Activated naive CD4-positive, alpha-beta T cell treated with anti-CD3 and anti-CD28 coated beads for 36 hours (primary cell): Measurements from ENCODE around the gene LRP6. TPM values are rescaled to one million over a fixed set of nuclear protein-coding genes. Genes with fewer than 3 reads are reported as not detected.
"Not testable (repeated sequence)": the region's sequence is repeated elsewhere in the genome, so short reads cannot be mapped to it uniquely, and the experiment has no call there.

Experiments
- CTCF ChIA-PET: fragments of 350-600 bp; sonication (Branson Sonifier 250); formaldehyde crosslinking; loops from one replicate; lab custom pipeline; 2021; ENCODE audit warnings: antibody characterized with exemption; lab: Charles Lee
- DNase-seq: peaks from one replicate; pipeline ENCODE4 v3.0.0-alpha.2; 2020
- H3K27ac Mint-ChIP-seq: one replicate; pipeline ENCODE4 v1.8.0; 2021; ENCODE audit warnings: mild to moderate bottlenecking, mixed read lengths
- H3K27me3 Mint-ChIP-seq: one replicate; pipeline ENCODE4 v1.8.0; 2021; ENCODE audit warnings: low read depth, mixed read lengths
- H3K36me3 Mint-ChIP-seq: one replicate; pipeline ENCODE4 v1.8.0; 2021; ENCODE audit warnings: low read depth, mixed read lengths
- H3K4me1 Mint-ChIP-seq: one replicate; pipeline ENCODE4 v1.8.0; 2021; ENCODE audit warnings: low read depth, mixed read lengths
- H3K4me3 Mint-ChIP-seq: one replicate; pipeline ENCODE4 v1.8.0; 2021; ENCODE audit warnings: mild to moderate bottlenecking, moderate library complexity, mixed read lengths
- H3K9me3 Mint-ChIP-seq: one replicate; pipeline ENCODE4 v1.8.0; 2021; ENCODE audit warnings: mixed read lengths
- intact Hi-C: fragments of 100-400 bp; cut with micrococcal nuclease; formaldehyde crosslinking; loops from one replicate; pipeline ENCODE4 v1.15.1; 2023
- total RNA-seq, 2 experiments: library from RNA; stranded (reverse); gene quantifications; one replicate each; pipeline ENCODE4 v1.2.3, GENCODE V29; 2021

The LRP6 gene
- total RNA-seq, 2 experiments from 2014 or later, result 3.9 to 4.1 TPM

- DNase-seq, H3K4me1 Mint-ChIP-seq, H3K36me3 Mint-ChIP-seq, intact Hi-C loops, H3K9me3 Mint-ChIP-seq, H3K4me3 Mint-ChIP-seq, H3K27ac Mint-ChIP-seq, H3K27me3 Mint-ChIP-seq: not testable (repeated sequence)
- CTCF ChIA-PET, result interaction anchor here (0.6 kb wide), 1 partner anchor 30 kb away, joined by 4 read pairs; no protein-coding TSS in a partner anchor
Measured at GRCh38 chr12:12256291-12256757, 10.5 kb downstream of the LRP6 start.

GRCh38 chr12:12254553-12254952 lies 12.3 kb downstream of the LRP6 start:
- Mint-ChIP-seq H3K36me3 (peaks cover 1% of the 10 kb centered on the region), H3K9me3 (no peaks in the 10 kb centered on the region), H3K27me3 (no peaks in the 10 kb centered on the region), H3K4me3 (no peak overlapping the region), H3K27ac (no peak overlapping the region), H3K4me1 (peaks cover 8% of the 10 kb centered on the region)
- intact Hi-C loops, result no loop called here
- DNase-seq, result no peak
- CTCF ChIA-PET, result interaction anchor here (0.7 kb wide), 1 partner anchor 166 kb away, joined by 4 read pairs; no protein-coding TSS in a partner anchor

GRCh38 chr12:12249216-12250050 lies 17.4 kb downstream of the LRP6 start:
- no peak overlapping the region for H3K4me3 Mint-ChIP-seq
- H3K9me3 Mint-ChIP-seq, result no peaks in the 10 kb centered on the region
- no peaks in the 10 kb centered on the region for H3K27me3 Mint-ChIP-seq
- CTCF ChIA-PET, result interaction anchor here (0.6 to 0.9 kb wide), 2 partner anchors 77 to 78 kb away, joined by 3 read pairs; no protein-coding TSS in a partner anchor
- no peak overlapping the region for H3K27ac Mint-ChIP-seq
- H3K36me3 Mint-ChIP-seq, result peaks cover under 1% of the 10 kb centered on the region
- peaks cover 14% of the 10 kb centered on the region for H3K4me1 Mint-ChIP-seq
- no peak for DNase-seq
- intact Hi-C loops, result no loop called here

DNA sequence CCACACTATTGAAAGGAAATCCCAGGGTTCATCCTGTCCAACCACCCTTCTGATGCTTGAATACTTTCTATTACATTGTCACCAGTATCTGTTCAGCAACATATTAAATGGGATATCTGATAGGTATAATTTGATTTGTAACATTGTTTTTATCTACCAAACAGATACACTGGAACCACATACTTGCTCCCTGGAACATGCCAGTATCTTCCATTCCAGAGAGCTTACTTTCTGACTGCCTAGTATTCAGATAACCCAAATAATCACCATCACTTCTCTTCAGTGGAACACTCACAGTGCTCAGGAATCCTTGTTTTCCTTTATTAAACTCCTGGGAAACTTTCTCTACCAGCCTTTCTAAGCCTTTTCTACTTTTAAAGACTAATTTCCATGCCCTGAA lies 19.3 kb downstream of the LRP6 start:
- DNase-seq, result no peak
- H3K9me3 Mint-ChIP-seq, result no peaks in the 10 kb centered on the region
- H3K27ac Mint-ChIP-seq, result no peak overlapping the region
- no peak overlapping the region for H3K4me3 Mint-ChIP-seq
- H3K27me3 Mint-ChIP-seq, result no peaks in the 10 kb centered on the region
- CTCF ChIA-PET, result no interaction called here
- H3K4me1 Mint-ChIP-seq, result peaks cover 14% of the 10 kb centered on the region
- peaks cover 8% of the 10 kb centered on the region for H3K36me3 Mint-ChIP-seq
- intact Hi-C loops, result no loop called here

DNA sequence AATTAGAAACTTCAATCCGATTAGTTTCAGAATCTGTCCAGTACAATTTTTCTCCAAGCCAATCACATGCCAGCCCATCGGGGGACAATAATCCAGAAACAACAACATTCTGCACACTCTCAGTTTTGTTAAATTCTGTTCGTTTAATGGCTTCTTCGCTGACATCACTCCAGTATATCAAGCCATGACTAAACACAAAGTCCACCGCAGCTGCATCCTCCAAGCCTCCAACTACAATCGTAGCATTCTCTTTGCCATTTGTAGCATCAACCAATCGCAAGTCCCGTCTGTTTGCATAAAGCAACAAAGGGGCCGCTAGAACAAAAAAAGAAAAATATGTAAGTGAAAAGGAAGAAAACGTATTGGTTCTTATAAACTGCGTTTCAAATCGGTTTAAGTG lies 22.5 kb downstream of the LRP6 start:
- peaks cover 3% of the 10 kb centered on the region for H3K4me1 Mint-ChIP-seq
- H3K4me3 Mint-ChIP-seq, result no peak overlapping the region
- intact Hi-C loops, result no loop called here
- H3K27ac Mint-ChIP-seq, result no peak overlapping the region
- H3K36me3 Mint-ChIP-seq, result peaks cover 8% of the 10 kb centered on the region
- H3K9me3 Mint-ChIP-seq, result no peaks in the 10 kb centered on the region
- no peaks in the 10 kb centered on the region for H3K27me3 Mint-ChIP-seq
- CTCF ChIA-PET, result no interaction called here
- DNase-seq, result no peak

DNA sequence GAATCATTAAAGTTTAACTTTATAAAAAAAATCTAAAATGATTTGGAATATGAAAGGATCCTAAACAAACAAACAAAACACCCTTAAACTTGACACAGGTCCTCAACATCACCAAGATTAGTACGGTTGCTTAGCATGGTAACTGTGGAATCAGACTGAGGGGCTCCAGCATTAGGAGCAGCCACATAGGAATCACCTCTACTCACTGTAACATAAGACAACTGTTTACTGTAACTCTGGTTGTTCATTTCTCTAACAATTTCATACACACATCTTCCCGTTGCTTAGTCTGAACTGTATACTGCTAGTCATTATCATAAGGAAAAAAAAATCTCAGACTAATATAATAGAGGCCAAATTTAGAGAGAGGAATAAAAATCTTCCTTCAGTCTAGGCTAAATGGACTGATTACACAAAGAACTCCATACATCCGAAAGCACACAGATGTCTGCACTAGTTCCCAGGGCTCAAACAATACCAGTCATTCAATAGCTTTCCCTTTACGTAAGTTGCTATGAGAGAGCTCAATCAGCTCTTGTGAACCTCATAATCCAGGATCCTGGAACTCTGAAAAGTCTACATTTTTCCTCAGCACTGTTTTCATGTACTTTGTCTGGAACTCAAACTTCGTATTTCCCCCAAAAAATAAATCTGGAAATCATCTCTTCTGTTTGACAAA lies 26.0 kb downstream of the LRP6 start:
- no peak for DNase-seq
- H3K4me3 Mint-ChIP-seq, result no peak overlapping the region
- H3K4me1 Mint-ChIP-seq, result no peaks in the 10 kb centered on the region
- peaks cover 2% of the 10 kb centered on the region for H3K27me3 Mint-ChIP-seq
- CTCF ChIA-PET, result interaction anchor here (1.0 kb wide), 1 partner anchor 418 kb away, joined by 3 read pairs; no protein-coding TSS in a partner anchor
- H3K36me3 Mint-ChIP-seq, result peaks cover 8% of the 10 kb centered on the region
- intact Hi-C loops, result no loop called here
- no peak overlapping the region for H3K27ac Mint-ChIP-seq
- H3K9me3 Mint-ChIP-seq, result no peaks in the 10 kb centered on the region

DNA sequence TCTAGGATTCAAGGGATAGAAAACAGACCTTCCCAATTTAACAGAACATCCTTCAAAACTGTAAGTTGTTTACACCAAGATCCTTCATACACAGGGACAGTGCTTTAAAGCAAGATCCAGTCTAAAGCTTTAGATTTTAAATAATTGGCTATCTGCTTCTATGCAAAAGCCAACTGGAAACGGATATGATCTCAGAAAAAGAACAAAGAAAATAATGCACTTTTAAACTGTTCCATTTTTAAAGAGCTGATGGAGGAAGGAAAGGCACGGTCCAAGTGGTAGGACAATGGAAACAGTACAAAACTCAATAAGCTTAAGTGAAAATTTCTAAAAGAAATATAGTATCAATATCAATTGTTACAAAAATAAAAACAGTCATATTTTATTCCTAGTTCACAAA lies 27.7 kb downstream of the LRP6 start:
- intact Hi-C loops, result no loop called here

GRCh38 chr12:12238605-12239004 lies 28.2 kb downstream of the LRP6 start:
- H3K4me3 Mint-ChIP-seq, result no peak overlapping the region
- intact Hi-C loops, result no loop called here
- H3K27ac Mint-ChIP-seq, result no peak overlapping the region
- no peaks in the 10 kb centered on the region for H3K4me1 Mint-ChIP-seq
- no peaks in the 10 kb centered on the region for H3K9me3 Mint-ChIP-seq
- DNase-seq, result no peak
- CTCF ChIA-PET, result interaction anchor here (0.9 to 1.4 kb wide), 2 partner anchors 14 to 156 kb away, joined by 3 read pairs; no protein-coding TSS in a partner anchor
- peaks cover 2% of the 10 kb centered on the region for H3K36me3 Mint-ChIP-seq
- peaks cover 2% of the 10 kb centered on the region for H3K27me3 Mint-ChIP-seq

More for the DNA sequence above, 27.7 kb downstream of the LRP6 start:
- Mint-ChIP-seq H3K4me3 (no peak overlapping the region), H3K36me3 (peaks cover 5% of the 10 kb centered on the region), H3K9me3 (no peaks in the 10 kb centered on the region), H3K27ac (no peak overlapping the region), H3K4me1 (no peaks in the 10 kb centered on the region), H3K27me3 (peaks cover 2% of the 10 kb centered on the region)
- no peak for DNase-seq
- CTCF ChIA-PET, result interaction anchor here (0.9 to 1.4 kb wide), 2 partner anchors 14 to 157 kb away, joined by 3 read pairs; no protein-coding TSS in a partner anchor

- no peaks in the 10 kb centered on the region for H3K9me3 Mint-ChIP-seq
- DNase-seq, result no peak
- intact Hi-C loops, result no loop called here
- H3K27me3 Mint-ChIP-seq, result peaks cover 2% of the 10 kb centered on the region
- no peak overlapping the region for H3K27ac Mint-ChIP-seq
- no peak overlapping the region for H3K4me3 Mint-ChIP-seq
- H3K4me1 Mint-ChIP-seq, result no peaks in the 10 kb centered on the region
- CTCF ChIA-PET, result interaction anchor here (0.6 kb wide), 1 partner anchor 11 kb away, joined by 3 read pairs; no protein-coding TSS in a partner anchor
- H3K36me3 Mint-ChIP-seq, result no peaks in the 10 kb centered on the region
Measured at GRCh38 chr12:12236896-12237295, 29.9 kb downstream of the LRP6 start.

GRCh38 chr12:12230275-12230674 lies 36.6 kb downstream of the LRP6 start:
- Mint-ChIP-seq H3K4me3 (no peak overlapping the region), H3K36me3 (no peaks in the 10 kb centered on the region), H3K4me1 (no peaks in the 10 kb centered on the region), H3K27ac (no peak overlapping the region), H3K27me3 (no peaks in the 10 kb centered on the region), H3K9me3 (peaks cover 8% of the 10 kb centered on the region)
- CTCF ChIA-PET, result interaction anchor here (0.6 kb wide), 1 partner anchor 66 kb away, joined by 10 read pairs; no protein-coding TSS in a partner anchor
- intact Hi-C loops, result no loop called here
- no peak for DNase-seq

GRCh38 chr12:12229556-12230092 lies 37.2 kb downstream of the LRP6 start:
- CTCF ChIA-PET, result interaction anchor here (0.6 kb wide), 1 partner anchor 65 kb away, joined by 10 read pairs; no protein-coding TSS in a partner anchor
- Mint-ChIP-seq H3K27me3 (no peaks in the 10 kb centered on the region), H3K4me3 (no peak overlapping the region), H3K4me1 (peaks cover 1% of the 10 kb centered on the region), H3K27ac (no peak overlapping the region), H3K36me3 (peaks cover 3% of the 10 kb centered on the region), H3K9me3 (peaks cover 8% of the 10 kb centered on the region)
- intact Hi-C loops, result no loop called here
- DNase-seq, result no peak

GRCh38 chr12:12228402-12228801 lies 38.4 kb downstream of the LRP6 start:
- H3K36me3 Mint-ChIP-seq, result peaks cover 3% of the 10 kb centered on the region
- peaks cover 5% of the 10 kb centered on the region for H3K4me1 Mint-ChIP-seq
- no peak overlapping the region for H3K27ac Mint-ChIP-seq
- CTCF ChIA-PET, result no interaction called here
- no peak for DNase-seq
- peaks cover 8% of the 10 kb centered on the region for H3K9me3 Mint-ChIP-seq
- no peak overlapping the region for H3K4me3 Mint-ChIP-seq
- intact Hi-C loops, result no loop called here
- no peaks in the 10 kb centered on the region for H3K27me3 Mint-ChIP-seq
